ENCODE results near the gene CFL2. TPM values are rescaled to one million over a fixed set of nuclear protein-coding genes. Genes with fewer than 3 reads are reported as not detected.

The CFL2 gene
- total and polyA plus RNA-seq, 3 donors from 2014 or later, result 66.8 to 92.4 (median 67.7) TPM

- TF ChIP-seq CTCF (IDR thresholded peaks at IDR 0.05) (no peak), POLR2A (IDR thresholded peaks at IDR 0.05) (no peak)
- DNase-seq, result no peak
- 91 to 93% methylated on average over 7 of the region's 7 CpGs for whole genome bisulfite sequencing, 2 donors
- Histone ChIP-seq H3K9me3 (no peaks in the 10 kb centered on the region), H3K4me3 (no peak overlapping the region), H3K27me3 (no peaks in the 10 kb centered on the region), H3K36me3 (ENCODE audit: low read depth, missing control alignments) (no peaks in the 10 kb centered on the region), H3K4me1 (no peaks in the 10 kb centered on the region), H3K27ac (peak overlapping the region in 1 of 2 donors; percentile 6)
- intact Hi-C loops (cut with DNase I; ENCODE audit: low total_unique reads), result no loop called here
Measured at GRCh38 chr14:34667007-34667406, 47.4 kb downstream of the CFL2 start.

DNA sequence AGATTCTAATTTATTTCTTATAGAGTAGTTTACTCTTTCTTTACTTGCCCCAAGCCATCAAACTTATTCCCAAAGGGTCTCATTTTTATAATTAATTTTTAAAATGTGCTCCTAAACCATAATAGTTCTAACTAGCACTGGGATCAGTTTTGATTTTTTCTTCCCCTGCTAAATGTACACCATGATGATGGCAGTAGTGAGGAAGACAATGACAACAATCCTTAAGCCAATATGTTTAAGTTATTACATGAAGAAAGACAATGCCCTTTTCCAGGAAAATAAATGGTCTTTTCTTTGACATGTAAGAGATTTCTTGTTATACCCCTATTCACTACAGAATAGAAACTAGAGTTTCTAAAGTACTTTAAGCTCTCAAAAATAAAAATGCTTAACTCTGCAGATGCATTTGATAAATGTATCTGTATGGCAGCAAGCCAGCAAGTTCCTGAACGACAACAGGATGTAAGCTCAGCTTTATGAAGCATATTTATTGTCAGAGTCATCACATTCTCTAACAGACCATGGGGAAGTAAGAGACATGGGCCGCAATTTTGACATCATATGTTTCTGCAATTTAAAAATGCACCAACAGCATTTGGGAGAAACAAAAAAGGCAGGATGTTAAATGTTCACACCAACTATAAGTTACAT, 48.5 kb downstream of the CFL2 start:
- no peak for TF ChIP-seq CTCF (IDR thresholded peaks at IDR 0.05)
- no peak for TF ChIP-seq POLR2A (IDR thresholded peaks at IDR 0.05)
- no peaks in the 10 kb centered on the region for H3K9me3 ChIP-seq
- 53 to 61% methylated on average over 2 of the region's 2 CpGs for WGBS, 2 donors
- intact Hi-C loops (cut with DNase I; ENCODE audit: low total_unique reads), result no loop called here
- H3K27ac ChIP-seq, result no peak overlapping the region
- peak; percentile 32 for DNase-seq
- H3K4me1 ChIP-seq, result no peaks in the 10 kb centered on the region
- H3K4me3 ChIP-seq, result no peak overlapping the region
- no peaks in the 10 kb centered on the region for H3K27me3 ChIP-seq
- H3K36me3 ChIP-seq (ENCODE audit: low read depth, missing control alignments), result no peaks in the 10 kb centered on the region

DNA sequence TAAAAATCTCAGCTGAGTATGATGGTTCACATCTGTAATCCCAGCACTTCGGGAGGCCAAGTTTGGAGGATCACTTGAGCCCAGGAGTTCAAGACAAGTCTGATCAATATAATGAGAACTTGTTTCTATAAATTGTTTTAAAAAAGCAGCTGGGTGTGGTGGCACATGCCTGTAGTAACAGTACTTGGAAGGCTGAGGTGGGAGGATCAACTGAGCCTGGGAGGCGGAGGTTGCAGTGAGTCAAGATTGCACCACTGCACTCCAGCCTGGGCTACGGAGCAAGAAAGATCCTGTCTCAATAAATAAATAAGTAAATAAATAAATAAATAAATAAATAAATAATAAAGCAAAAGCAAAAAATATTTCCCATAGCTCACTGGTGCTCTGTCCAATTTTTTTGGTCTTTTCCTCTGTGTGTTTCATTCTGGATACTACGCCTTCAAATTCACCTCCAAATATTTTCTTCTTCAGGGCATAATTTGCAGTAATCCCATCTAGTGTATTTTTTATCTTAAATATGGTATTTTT, 51.8 kb downstream of the CFL2 start:
- no peak for DNase-seq
- Histone ChIP-seq H3K27me3 (no peaks in the 10 kb centered on the region), H3K9me3 (no peaks in the 10 kb centered on the region), H3K4me1 (no peaks in the 10 kb centered on the region), H3K27ac (no peak overlapping the region), H3K4me3 (no peak overlapping the region), H3K36me3 (ENCODE audit: low read depth, missing control alignments) (no peaks in the 10 kb centered on the region)
- intact Hi-C loops (cut with DNase I; ENCODE audit: low total_unique reads), result no loop called here
- TF ChIP-seq CTCF (IDR thresholded peaks at IDR 0.05) (no peak), POLR2A (IDR thresholded peaks at IDR 0.05) (no peak)
- WGBS, 2 donors, result 89 to 97% methylated on average over 4 of the region's 4 CpGs

DNA sequence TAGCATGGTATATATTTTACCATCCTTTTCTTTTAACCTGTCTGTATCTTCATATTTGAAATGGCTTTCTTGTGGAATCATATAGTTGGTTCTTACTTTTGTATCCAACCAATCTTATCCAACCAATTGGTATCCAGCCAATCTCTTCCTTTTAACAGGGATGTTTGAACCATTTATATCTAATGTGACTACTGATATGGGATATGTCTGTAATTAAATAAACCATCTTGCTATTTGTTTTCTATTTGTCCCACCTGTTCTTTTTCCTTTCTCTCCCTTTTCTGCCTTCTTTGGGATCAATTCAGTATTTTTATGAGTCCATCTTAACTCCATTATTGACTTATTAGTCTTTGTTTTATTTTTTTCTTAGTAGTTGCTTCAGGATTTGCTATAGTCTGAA, 53.6 kb downstream of the CFL2 start:
- H3K27ac ChIP-seq, result no peak overlapping the region
- intact Hi-C loops (cut with DNase I; ENCODE audit: low total_unique reads), result no loop called here
- H3K36me3 ChIP-seq (ENCODE audit: low read depth, missing control alignments), result no peaks in the 10 kb centered on the region
- no peak overlapping the region for H3K4me3 ChIP-seq
- TF ChIP-seq CTCF (IDR thresholded peaks at IDR 0.05) (no peak), POLR2A (IDR thresholded peaks at IDR 0.05) (no peak)
- no peaks in the 10 kb centered on the region for H3K4me1 ChIP-seq
- no peaks in the 10 kb centered on the region for H3K27me3 ChIP-seq
- DNase-seq, result no peak
- no peaks in the 10 kb centered on the region for H3K9me3 ChIP-seq

Small RNA genes lying within 50 kb of the gene (small RNA-seq; reads per million reads assigned to genes)
- gene RNU6-1261P, result 0 reads per million in 2 donors

Other genes starting within 250 kb of the CFL2 start
- gene EAPP, start 174.9 kb downstream of the CFL2 start, total RNA-seq, result 10 to 100 TPM; 33.1 to 38.0 TPM
- gene EAPP, start 174.9 kb downstream of the CFL2 start, polyA plus RNA-seq (ENCODE audit: insufficient read depth, low read depth, low replicate concordance), result 46.9 TPM
- gene SNX6, start 84.4 kb downstream of the CFL2 start, total RNA-seq, result 100 to 1,000 TPM; 105 to 123 TPM
- 74.8 TPM for gene SNX6, start 84.4 kb downstream of the CFL2 start, polyA plus RNA-seq (ENCODE audit: insufficient read depth, low read depth, low replicate concordance)
- gene BAZ1A, start 160.8 kb upstream of the CFL2 start, total RNA-seq, result 10 to 100 TPM; 63.1 to 78.2 TPM
- gene BAZ1A, start 160.8 kb upstream of the CFL2 start, polyA plus RNA-seq (ENCODE audit: insufficient read depth, low read depth, low replicate concordance), result 33.9 TPM

Measured in testis (tissue), 3 donors.